GM12891 (cell line): ENCODE results near the gene MRPL18.
"Not testable (repeated sequence)": the region's sequence is repeated elsewhere in the genome, so short reads cannot be mapped to it uniquely, and the experiment has no call there.

ENCODE experiments used
- POLR2A ChIP-seq: IDR thresholded peaks from 2 replicates; pipeline ENCODE4 v1.6.1; 2011; ENCODE audit warnings: low read depth, low read length, control low read depth
- POLR2AphosphoS5 ChIP-seq: IDR thresholded peaks from 2 replicates; pipeline ENCODE4 v1.6.1; 2011; ENCODE audit warnings: low read depth, low read length, control low read depth
- SPI1 ChIP-seq: IDR thresholded peaks from 2 replicates; pipeline ENCODE4 v1.6.1; 2011; ENCODE audit warnings: low read depth, low read length, control low read depth
- TAF1 ChIP-seq: IDR thresholded peaks from 2 replicates; pipeline ENCODE4 v1.6.1; 2011; ENCODE audit warnings: low read depth, low read length, control low read depth

- not testable (repeated sequence) for TF ChIP-seq POLR2AphosphoS5, SPI1, TAF1, POLR2A
Measured at GRCh38 chr6:159794976-159795375, 4.7 kb downstream of the MRPL18 start.
